ENCODE data around the gene SGCD.

DNA sequence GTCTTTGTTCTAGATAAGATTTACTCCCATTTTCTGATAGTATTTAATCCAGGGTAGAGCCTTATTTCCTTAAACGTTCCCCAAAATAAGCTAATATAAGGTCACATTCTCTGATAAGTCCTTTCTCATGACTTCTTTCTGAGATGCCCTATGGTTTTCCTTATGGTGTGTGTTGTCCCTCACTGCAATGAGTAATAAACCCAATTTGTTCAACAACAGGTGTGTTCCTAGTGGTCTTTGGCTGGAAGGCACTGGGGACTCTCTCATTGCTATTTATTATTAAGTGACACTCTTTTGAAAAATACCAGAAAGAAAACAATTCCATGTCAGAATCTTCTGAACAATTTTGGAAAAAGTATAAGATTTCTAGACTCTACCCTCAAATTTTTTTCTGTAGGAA lies 266.6 kb downstream of the SGCD start:
- TF ChIP-seq, protein P1, sequence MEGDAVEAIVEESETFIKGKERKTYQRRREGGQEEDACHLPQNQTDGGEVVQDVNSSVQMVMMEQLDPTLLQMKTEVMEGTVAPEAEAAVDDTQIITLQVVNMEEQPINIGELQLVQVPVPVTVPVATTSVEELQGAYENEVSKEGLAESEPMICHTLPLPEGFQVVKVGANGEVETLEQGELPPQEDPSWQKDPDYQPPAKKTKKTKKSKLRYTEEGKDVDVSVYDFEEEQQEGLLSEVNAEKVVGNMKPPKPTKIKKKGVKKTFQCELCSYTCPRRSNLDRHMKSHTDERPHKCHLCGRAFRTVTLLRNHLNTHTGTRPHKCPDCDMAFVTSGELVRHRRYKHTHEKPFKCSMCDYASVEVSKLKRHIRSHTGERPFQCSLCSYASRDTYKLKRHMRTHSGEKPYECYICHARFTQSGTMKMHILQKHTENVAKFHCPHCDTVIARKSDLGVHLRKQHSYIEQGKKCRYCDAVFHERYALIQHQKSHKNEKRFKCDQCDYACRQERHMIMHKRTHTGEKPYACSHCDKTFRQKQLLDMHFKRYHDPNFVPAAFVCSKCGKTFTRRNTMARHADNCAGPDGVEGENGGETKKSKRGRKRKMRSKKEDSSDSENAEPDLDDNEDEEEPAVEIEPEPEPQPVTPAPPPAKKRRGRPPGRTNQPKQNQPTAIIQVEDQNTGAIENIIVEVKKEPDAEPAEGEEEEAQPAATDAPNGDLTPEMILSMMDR (IDR thresholded peaks at IDR 0.05 in 8 of 11, conservative IDR thresholded peaks at IDR 0.05 in 3 of 11), result no peak
- TF ChIP-seq POLR2A (IDR thresholded peaks at IDR 0.05) (no peak), POLR2AphosphoS5 (IDR thresholded peaks at IDR 0.05) (no peak)

All from spleen (tissue), 7 donors.